Spleen (tissue), 11 donors: Measurements from ENCODE around the gene HNMT. TPM values are rescaled to one million over a fixed set of nuclear protein-coding genes. Genes with fewer than 3 reads are reported as not detected.
"Not testable (repeated sequence)": the region's sequence is repeated elsewhere in the genome, so short reads cannot be mapped to it uniquely, and the experiment has no call there.

Source experiments
- DNase-seq: peaks from one replicate; pipeline ENCODE4 v3.0.0-alpha.2; 2020
- H3K27ac ChIP-seq, 8 donors: fragments of 200-600 bp; sonication (generic) in 7 of 8; 1 replicate in 4 of 8; 2 replicates in 4 of 8; pipeline versions ENCODE4 v1.5.0 to v1.8.0; 2016 to 2021; ENCODE audit warnings: inconsistent platforms in 4 of 8, mild to moderate bottlenecking in 4 of 8, moderate library complexity in 1 of 8
- H3K27me3 ChIP-seq, 7 donors: fragments of 200-600 bp; sonication (generic) in 6 of 7; replicated peaks in 1 of 7; 1 replicate in 4 of 7; 2 replicates in 3 of 7; pipeline versions ENCODE4 v1.5.0 to v1.8.0; 2016 to 2021; ENCODE audit warnings: inconsistent platforms in 3 of 7, mild to moderate bottlenecking in 1 of 7
- H3K36me3 ChIP-seq, 6 donors: fragments of 200-600 bp; sonication (generic) in 5 of 6; 1 replicate in 4 of 6; 2 replicates in 2 of 6; pipeline versions ENCODE4 v1.5.0 to v1.8.0; 2016 to 2021; ENCODE audit warnings: inconsistent platforms in 2 of 6
- H3K4me1 ChIP-seq, 6 donors: fragments of 200-600 bp; sonication (generic) in 5 of 6; 1 replicate in 3 of 6; 2 replicates in 3 of 6; pipeline versions ENCODE4 v1.5.0 to v1.8.0; 2016 to 2021; ENCODE audit warnings: inconsistent platforms in 3 of 6
- H3K4me3 ChIP-seq, 8 donors: fragments of 200-600 bp; sonication (generic) in 7 of 8; 1 replicate in 4 of 8; 2 replicates in 4 of 8; pipeline versions ENCODE4 v1.5.0 to v1.8.0; 2016 to 2021; ENCODE audit warnings: inconsistent platforms in 4 of 8, mild to moderate bottlenecking in 4 of 8, moderate library complexity in 2 of 8
- H3K9me3 ChIP-seq, 8 donors: fragments of 200-600 bp; sonication (generic) in 7 of 8; 1 replicate in 4 of 8; 2 replicates in 4 of 8; pipeline versions ENCODE4 v1.5.0 to v1.8.0; 2016 to 2021; ENCODE audit warnings: inconsistent platforms in 4 of 8
- POLR2A ChIP-seq, 3 donors: fragments of 450-650 bp; IDR thresholded peaks; one replicate each; pipeline ENCODE4 v1.5.1; 2017; ENCODE audit warnings: antibody characterized with exemption in 3 of 3, mild to moderate bottlenecking in 1 of 3
- POLR2AphosphoS5 ChIP-seq, 3 donors: sonication (generic); formaldehyde crosslinking; IDR thresholded peaks; one replicate each; pipeline ENCODE4 v1.5.1; 2017; ENCODE audit warnings: antibody characterized with exemption in 3 of 3
- WGBS, 5 donors: extraction: QIAGEN DNeasy Blood & Tissue Kit in 3 of 5; methylation state at CpG; one replicate each; pipeline versions ENCODE4 v1.1.5 to v1.1.7; 2013 to 2018; 5-methylcytosine and 5-hydroxymethylcytosine counted together
- intact Hi-C: fragments of 100-400 bp; cut with DNase I; formaldehyde crosslinking; loops from one replicate; pipeline ENCODE4 v1.15.0; 2023; ENCODE audit warnings: low total_unique reads
- polyA plus RNA-seq, 3 donors: library from polyadenylated mRNA; stranded (reverse); fragments of 200-250 nt; gene quantifications; one replicate each; pipeline ENCODE4 v1.2.1, GENCODE V29; 2013
- total RNA-seq, 7 donors: library from RNA; depleted of rRNA in 3 of 7; stranded (reverse); fragments of >200 nt in 3 of 7; fragmentation: NEBNext Ultra II Directional in 4 of 7; extraction: Animal tissue kit (Norgen Biotek cat#: 25700) in 4 of 7; gene quantifications; one replicate each; pipeline versions ENCODE4 v1.1.0 to v1.2.1, GENCODE V29; 2016 to 2021
- TF ChIP-seq, protein P1 (sequence below), 11 experiments: fragments of 200-600 bp in 7 of 11; fragments of 450-650 bp in 4 of 11; sonication (generic) in 4 of 11; IDR thresholded peaks in 8 of 11; conservative IDR thresholded peaks in 3 of 11; 1 replicate in 7 of 11; 2 replicates in 4 of 11; pipeline versions ENCODE4 v1.4.0 to v1.8.0; 2016 to 2021; ENCODE audit warnings: antibody characterized with exemption in 11 of 11, inconsistent platforms in 4 of 11, mild to moderate bottlenecking in 1 of 11
- donor health status: healthy with polysubstance abuse.
- donor health status: DM: no; HTN: no; CAD: no; lungs with moderate emphysema.
- donor health status: DM: no; HTN: no; CAD: no.
- donor health status: Bipolar disorder and iron deficiency.
- donor health status: healthy.
- donor health status: DM: no; HTN: no; CAD: no.
- donor health status: DM: yes; HTN: yes; CAD: no.

HNMT gene
- total and polyA plus RNA-seq, 10 donors, result 31.2 to 74.2 (median 45.6) TPM

DNA sequence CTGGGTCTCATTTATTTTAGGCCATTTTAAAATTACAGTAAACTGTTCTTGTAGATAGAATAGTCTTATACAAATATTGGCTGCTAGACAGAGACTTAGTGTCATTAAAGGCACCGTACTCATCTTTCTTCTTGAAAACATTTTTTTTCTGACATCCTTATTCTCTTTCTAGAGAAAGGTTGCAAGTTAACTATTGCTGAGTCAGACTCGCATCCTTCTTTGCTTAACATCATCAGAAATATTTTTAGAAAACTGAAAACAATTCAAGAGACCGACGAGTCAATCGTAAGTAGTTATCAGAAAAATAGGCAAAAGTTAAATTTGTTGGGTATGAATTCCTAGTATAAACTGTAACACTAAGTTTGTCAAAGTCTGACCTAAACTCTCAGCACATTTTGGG lies 72.2 kb downstream of the HNMT start:
- Histone ChIP-seq H3K9me3 (no peaks in the 10 kb centered on the region), H3K4me3 (no peak overlapping the region), H3K36me3 (no peaks in the 10 kb centered on the region), H3K27ac (no peak overlapping the region), H3K4me1 (no peaks in the 10 kb centered on the region), H3K27me3 (no peaks in the 10 kb centered on the region)
- WGBS, 5 donors, result 79 to 90% (median 84%) methylated on average over 5 of the region's 5 CpGs
- intact Hi-C loops, result no loop called here
- TF ChIP-seq POLR2A (IDR thresholded peaks at IDR 0.05) (no peak), POLR2AphosphoS5 (IDR thresholded peaks at IDR 0.05) (no peak)
- TF ChIP-seq, protein P1, sequence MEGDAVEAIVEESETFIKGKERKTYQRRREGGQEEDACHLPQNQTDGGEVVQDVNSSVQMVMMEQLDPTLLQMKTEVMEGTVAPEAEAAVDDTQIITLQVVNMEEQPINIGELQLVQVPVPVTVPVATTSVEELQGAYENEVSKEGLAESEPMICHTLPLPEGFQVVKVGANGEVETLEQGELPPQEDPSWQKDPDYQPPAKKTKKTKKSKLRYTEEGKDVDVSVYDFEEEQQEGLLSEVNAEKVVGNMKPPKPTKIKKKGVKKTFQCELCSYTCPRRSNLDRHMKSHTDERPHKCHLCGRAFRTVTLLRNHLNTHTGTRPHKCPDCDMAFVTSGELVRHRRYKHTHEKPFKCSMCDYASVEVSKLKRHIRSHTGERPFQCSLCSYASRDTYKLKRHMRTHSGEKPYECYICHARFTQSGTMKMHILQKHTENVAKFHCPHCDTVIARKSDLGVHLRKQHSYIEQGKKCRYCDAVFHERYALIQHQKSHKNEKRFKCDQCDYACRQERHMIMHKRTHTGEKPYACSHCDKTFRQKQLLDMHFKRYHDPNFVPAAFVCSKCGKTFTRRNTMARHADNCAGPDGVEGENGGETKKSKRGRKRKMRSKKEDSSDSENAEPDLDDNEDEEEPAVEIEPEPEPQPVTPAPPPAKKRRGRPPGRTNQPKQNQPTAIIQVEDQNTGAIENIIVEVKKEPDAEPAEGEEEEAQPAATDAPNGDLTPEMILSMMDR (IDR thresholded peaks at IDR 0.05 in 8 of 11, conservative IDR thresholded peaks at IDR 0.05 in 3 of 11), result no peak
- DNase-seq, result no peak

DNA sequence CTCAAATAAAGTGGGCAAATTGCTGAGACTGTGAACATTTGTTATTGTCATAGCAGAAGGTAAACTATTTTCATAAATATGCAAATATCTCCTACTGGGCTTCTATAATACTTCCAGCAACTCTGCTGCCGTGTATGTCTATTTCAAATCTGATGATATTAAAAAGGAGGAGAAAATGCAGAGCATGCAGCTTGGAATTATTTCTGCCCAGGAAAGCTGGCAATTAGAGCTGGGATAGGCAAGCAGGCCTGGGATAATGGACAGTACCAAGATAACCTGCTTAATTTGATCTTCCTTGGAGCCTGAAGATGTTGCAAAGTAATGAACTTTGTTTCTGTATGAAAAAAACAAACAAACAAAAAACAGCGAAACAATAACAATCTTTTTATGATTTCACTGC lies 72.8 kb downstream of the HNMT start:
- Histone ChIP-seq H3K36me3 (no peaks in the 10 kb centered on the region), H3K4me1 (no peaks in the 10 kb centered on the region), H3K27ac (no peak overlapping the region), H3K27me3 (no peaks in the 10 kb centered on the region), H3K4me3 (no peak overlapping the region), H3K9me3 (no peaks in the 10 kb centered on the region)
- intact Hi-C loops, result no loop called here
- WGBS, 5 donors, result 86 to 92% (median 91%) methylated on average over 2 of the region's 2 CpGs
- TF ChIP-seq POLR2A (IDR thresholded peaks at IDR 0.05), result no peak
- TF ChIP-seq, protein P1 (IDR thresholded peaks at IDR 0.05 in 8 of 11, conservative IDR thresholded peaks at IDR 0.05 in 3 of 11), result no peak
- DNase-seq, result no peak

DNA sequence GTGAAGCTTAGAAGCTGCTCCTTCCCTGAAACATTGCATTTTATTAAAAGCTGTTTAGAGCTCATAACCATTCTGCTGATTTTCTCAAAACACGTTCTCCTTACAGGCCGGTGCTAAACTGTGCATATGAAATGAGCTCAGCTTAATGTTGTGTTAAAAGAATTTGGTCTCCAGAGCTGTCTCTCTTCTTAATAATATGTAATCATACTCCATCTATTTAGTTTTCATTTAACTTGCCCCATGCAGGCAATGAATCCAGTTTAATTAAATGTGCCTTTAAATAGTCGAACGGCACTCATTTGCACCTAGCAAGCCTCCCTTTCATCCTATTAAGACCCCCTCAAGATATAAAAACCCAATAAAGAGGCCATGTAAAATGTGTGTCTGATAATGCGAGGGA lies 76.3 kb downstream of the HNMT start:
- 70 to 91% (median 81%) methylated on average over 5 of the region's 5 CpGs for WGBS, 5 donors
- H3K27ac ChIP-seq, result no peak overlapping the region
- intact Hi-C loops, result no loop called here
- TF ChIP-seq POLR2AphosphoS5 (IDR thresholded peaks at IDR 0.05) (no peak), POLR2A (IDR thresholded peaks at IDR 0.05) (no peak)
- TF ChIP-seq, protein P1 (IDR thresholded peaks at IDR 0.05 in 8 of 11, conservative IDR thresholded peaks at IDR 0.05 in 3 of 11), result no peak
- no peaks in the 10 kb centered on the region for H3K4me1 ChIP-seq
- H3K9me3 ChIP-seq, result peaks cover 0 to 5% (median 0%) of the 10 kb centered on the region in 8 donors
- no peak overlapping the region for H3K4me3 ChIP-seq
- no peaks in the 10 kb centered on the region for H3K36me3 ChIP-seq
- DNase-seq, result no peak
- no peaks in the 10 kb centered on the region for H3K27me3 ChIP-seq

DNA sequence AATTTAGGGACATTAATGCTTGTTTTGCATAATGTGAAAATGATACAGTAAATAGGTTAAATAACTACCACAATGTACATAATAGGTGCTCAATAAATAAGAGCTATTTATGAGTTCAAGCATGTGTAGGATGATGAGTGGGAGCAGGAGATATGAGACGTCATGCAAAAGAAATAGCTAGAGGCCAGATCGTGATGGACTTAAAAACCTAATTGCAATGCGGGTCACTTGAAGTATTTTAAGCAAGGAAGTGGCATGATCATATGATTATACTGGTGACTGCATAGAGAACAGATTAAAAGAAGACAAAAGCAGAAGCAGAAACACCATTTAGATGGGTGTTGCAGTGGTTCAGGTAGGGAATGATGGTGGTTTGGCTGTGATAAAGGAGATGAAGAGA lies 78.0 kb downstream of the HNMT start:
- TF ChIP-seq POLR2AphosphoS5 (IDR thresholded peaks at IDR 0.05), result no peak
- TF ChIP-seq POLR2A (IDR thresholded peaks at IDR 0.05), result no peak
- TF ChIP-seq, protein P1 (IDR thresholded peaks at IDR 0.05 in 8 of 11, conservative IDR thresholded peaks at IDR 0.05 in 3 of 11), result no peak
- intact Hi-C loops, result no loop called here
- no peaks in the 10 kb centered on the region for H3K4me1 ChIP-seq
- H3K27ac ChIP-seq, result no peak overlapping the region
- peaks cover 0 to 5% (median 0%) of the 10 kb centered on the region in 8 donors for H3K9me3 ChIP-seq
- WGBS, 5 donors, result 84 to 93% (median 91%) methylated on average over 3 of the region's 3 CpGs
- H3K36me3 ChIP-seq, result no peaks in the 10 kb centered on the region
- DNase-seq, result no peak
- no peak overlapping the region for H3K4me3 ChIP-seq
- H3K27me3 ChIP-seq, result no peaks in the 10 kb centered on the region

DNA sequence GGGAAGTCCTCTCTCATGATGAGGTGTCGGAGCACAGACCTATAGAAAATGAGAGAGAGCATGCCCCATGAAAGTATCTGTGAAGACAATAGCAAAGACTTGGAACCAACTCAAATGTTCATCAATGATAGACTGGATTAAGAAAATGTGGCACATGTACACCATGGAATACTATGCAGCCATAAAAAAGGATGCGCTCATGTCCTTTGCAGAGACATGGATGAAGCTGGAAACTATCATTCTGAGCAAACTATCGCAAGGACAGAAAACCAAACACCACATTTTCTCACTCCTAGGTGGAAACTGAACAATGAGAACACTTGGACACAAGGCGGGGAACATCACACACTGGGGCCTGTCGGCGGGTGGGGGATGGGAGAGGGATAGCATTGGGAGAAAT lies 79.3 kb downstream of the HNMT start:
- H3K27ac ChIP-seq, H3K4me1 ChIP-seq, H3K27me3 ChIP-seq, H3K36me3 ChIP-seq, DNase-seq, H3K9me3 ChIP-seq, intact Hi-C loops, H3K4me3 ChIP-seq: not testable (repeated sequence)
- WGBS, 5 donors, result 87 to 97% (median 93%) methylated on average over 6 of the region's 6 CpGs
